ENCODE measurements around the gene EFNB2. TPM values are rescaled to one million over a fixed set of nuclear protein-coding genes. Genes with fewer than 3 reads are reported as not detected.

EFNB2 gene
- total RNA-seq, 1 experiment from 2014 or later: 68.0 TPM

DNA sequence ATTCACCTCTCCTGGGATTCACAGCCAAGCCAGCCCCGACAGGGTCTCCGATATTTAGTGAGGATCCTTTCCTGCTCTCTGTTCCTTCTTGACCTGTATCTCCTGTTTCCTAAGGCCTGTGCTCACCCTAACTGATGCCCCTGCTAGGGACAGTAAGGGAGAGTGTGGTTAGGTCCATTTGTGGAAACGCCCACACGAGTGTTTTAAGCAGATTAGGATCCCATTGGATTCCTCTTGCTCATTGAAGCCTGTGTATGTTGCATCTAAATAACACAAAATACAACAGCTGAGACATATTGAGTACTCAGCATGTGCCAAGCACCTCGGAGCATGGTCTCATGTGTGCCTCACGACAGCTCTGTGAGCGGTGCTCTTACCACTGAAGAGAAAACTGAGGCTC, 64.9 kb downstream of the EFNB2 start:
- DNase-seq: no peak
- H3K27ac Mint-ChIP-seq (ENCODE audit: unreplicated experiment): peak overlapping the region; percentile 54
- Histone ChIP-seq H3K4me3 (ENCODE audit: low read depth, low read length) (no peak overlapping the region), H3K4me1 (peaks cover 62% of the 10 kb centered on the region), H3K27me3 (replicated peaks; ENCODE audit: control insufficient read depth, insufficient read depth, low read length) (no peaks in the 10 kb centered on the region), H3K9me3 (no peaks in the 10 kb centered on the region), H3K36me3 (ENCODE audit: control insufficient read depth, insufficient read depth, low read length) (no peaks in the 10 kb centered on the region)
- H3K27me3 Mint-ChIP-seq (ENCODE audit: insufficient read depth, unreplicated experiment): no peaks in the 10 kb centered on the region
- TF ChIP-seq, protein P1, sequence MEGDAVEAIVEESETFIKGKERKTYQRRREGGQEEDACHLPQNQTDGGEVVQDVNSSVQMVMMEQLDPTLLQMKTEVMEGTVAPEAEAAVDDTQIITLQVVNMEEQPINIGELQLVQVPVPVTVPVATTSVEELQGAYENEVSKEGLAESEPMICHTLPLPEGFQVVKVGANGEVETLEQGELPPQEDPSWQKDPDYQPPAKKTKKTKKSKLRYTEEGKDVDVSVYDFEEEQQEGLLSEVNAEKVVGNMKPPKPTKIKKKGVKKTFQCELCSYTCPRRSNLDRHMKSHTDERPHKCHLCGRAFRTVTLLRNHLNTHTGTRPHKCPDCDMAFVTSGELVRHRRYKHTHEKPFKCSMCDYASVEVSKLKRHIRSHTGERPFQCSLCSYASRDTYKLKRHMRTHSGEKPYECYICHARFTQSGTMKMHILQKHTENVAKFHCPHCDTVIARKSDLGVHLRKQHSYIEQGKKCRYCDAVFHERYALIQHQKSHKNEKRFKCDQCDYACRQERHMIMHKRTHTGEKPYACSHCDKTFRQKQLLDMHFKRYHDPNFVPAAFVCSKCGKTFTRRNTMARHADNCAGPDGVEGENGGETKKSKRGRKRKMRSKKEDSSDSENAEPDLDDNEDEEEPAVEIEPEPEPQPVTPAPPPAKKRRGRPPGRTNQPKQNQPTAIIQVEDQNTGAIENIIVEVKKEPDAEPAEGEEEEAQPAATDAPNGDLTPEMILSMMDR (IDR thresholded peaks at IDR 0.05; ENCODE audit: insufficient read depth in 1 of 2, low read depth in 1 of 2, low read length in 1 of 2, severe bottlenecking in 1 of 2, unreplicated experiment in 1 of 2): no peak
- ChIA-PET POLR2A (no interaction called here), CTCF (interaction anchor here (0.6 kb wide), 1 partner anchor 492 kb away, joined by 3 read pairs; no protein-coding TSS in a partner anchor)
- BruUV-seq (replicated peaks): no TSS peak
- peaks cover 41% of the 10 kb centered on the region for H3K4me1 Mint-ChIP-seq (ENCODE audit: low read depth, unreplicated experiment)
- no peak overlapping the region for H3K4me3 Mint-ChIP-seq (ENCODE audit: unreplicated experiment)
- no peaks in the 10 kb centered on the region for H3K9me3 Mint-ChIP-seq (ENCODE audit: unreplicated experiment)
- intact Hi-C loops (cut with micrococcal nuclease; ENCODE audit: unreplicated experiment): loop anchor here (5.0 kb wide), 2 partner anchors 368 to 652 kb away; no protein-coding TSS in a partner anchor
- H3K36me3 Mint-ChIP-seq (ENCODE audit: insufficient read depth, unreplicated experiment): no peaks in the 10 kb centered on the region

DNA sequence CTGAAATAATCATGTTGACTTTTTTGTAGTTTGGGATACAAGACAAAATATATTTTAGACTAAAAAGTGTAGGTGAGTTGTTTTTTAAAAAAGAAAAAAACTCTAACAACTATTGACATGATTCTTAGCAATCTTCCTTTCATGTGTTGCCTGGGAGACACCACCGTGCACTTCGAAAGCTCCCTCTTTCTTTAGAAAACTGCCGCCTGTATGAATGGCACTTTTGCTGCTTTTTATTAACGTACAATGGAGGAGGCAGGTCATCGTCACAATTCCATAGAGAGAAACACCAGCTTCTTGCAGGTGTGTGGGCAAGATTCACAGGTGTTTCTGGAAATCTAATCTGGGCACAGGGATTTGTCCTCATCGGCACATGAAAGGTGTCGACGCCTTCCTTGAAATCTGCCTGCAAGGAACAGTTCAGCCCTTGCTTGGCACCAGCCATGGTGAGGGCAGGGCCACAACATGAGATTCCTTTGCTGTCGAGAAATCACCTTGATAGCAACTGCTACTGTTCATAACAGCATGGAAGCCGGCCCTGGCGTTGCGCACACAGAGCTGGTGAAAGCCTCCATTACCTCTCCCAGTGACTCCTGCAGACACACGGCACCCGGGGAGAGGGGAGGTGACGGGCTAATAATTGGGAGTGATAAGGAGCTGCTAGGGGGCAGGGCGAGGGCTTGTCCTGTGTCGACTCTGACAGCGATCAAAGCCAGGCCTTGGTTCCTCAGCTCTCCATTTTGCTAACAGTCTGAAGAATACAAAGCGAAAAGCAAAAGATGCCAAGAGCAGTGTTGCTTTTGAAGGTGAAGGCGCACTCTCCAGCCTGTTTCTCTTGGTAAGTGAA, 66.5 kb downstream of the EFNB2 start:
- ChIA-PET CTCF (no interaction called here), POLR2A (interaction anchor here (0.9 kb wide), 1 partner anchor 88 kb away, joined by 3 read pairs; no protein-coding TSS in a partner anchor)
- H3K9me3 ChIP-seq: no peaks in the 10 kb centered on the region
- H3K27ac Mint-ChIP-seq (ENCODE audit: unreplicated experiment): no peak overlapping the region
- intact Hi-C loops (cut with micrococcal nuclease; ENCODE audit: unreplicated experiment): no loop called here
- TF ChIP-seq, protein P1 (IDR thresholded peaks at IDR 0.05; ENCODE audit: insufficient read depth in 1 of 2, low read depth in 1 of 2, low read length in 1 of 2, severe bottlenecking in 1 of 2, unreplicated experiment in 1 of 2): no peak
- no peak overlapping the region for H3K4me3 ChIP-seq (ENCODE audit: low read depth, low read length)
- peaks cover 26% of the 10 kb centered on the region for H3K4me1 Mint-ChIP-seq (ENCODE audit: low read depth, unreplicated experiment)
- H3K36me3 ChIP-seq (ENCODE audit: control insufficient read depth, insufficient read depth, low read length): no peaks in the 10 kb centered on the region
- no peaks in the 10 kb centered on the region for H3K9me3 Mint-ChIP-seq (ENCODE audit: unreplicated experiment)
- BruUV-seq (replicated peaks): no TSS peak
- peaks cover 48% of the 10 kb centered on the region for H3K4me1 ChIP-seq
- H3K4me3 Mint-ChIP-seq (ENCODE audit: unreplicated experiment): no peak overlapping the region
- H3K27me3 ChIP-seq (replicated peaks; ENCODE audit: control insufficient read depth, insufficient read depth, low read length): no peaks in the 10 kb centered on the region
- no peak for DNase-seq
- no peaks in the 10 kb centered on the region for H3K36me3 Mint-ChIP-seq (ENCODE audit: insufficient read depth, unreplicated experiment)
- H3K27me3 Mint-ChIP-seq (ENCODE audit: insufficient read depth, unreplicated experiment): no peaks in the 10 kb centered on the region

DNA sequence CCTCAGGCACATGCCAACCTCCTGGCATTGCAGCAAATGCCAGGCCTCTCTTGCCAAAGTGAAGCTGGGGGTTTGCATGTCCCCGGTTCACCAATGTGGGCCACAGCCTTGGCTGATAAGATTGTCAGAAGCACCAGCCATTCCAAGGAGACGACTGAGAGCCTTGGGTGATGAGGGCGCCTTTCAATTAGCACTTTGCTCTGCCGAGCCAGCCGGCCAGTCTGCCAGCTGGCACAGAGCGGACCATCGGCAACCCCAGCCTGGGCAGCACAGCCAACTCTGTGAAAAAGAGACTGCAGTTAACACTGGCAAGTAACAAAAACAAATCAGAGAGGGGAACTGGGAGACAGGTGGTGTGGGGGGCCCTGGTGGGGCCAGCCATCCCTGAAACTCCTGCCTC, 67.3 kb downstream of the EFNB2 start:
- BruUV-seq (replicated peaks): no TSS peak
- H3K27me3 ChIP-seq (replicated peaks; ENCODE audit: control insufficient read depth, insufficient read depth, low read length): no peaks in the 10 kb centered on the region
- no peaks in the 10 kb centered on the region for H3K9me3 ChIP-seq
- ChIA-PET CTCF (no interaction called here), POLR2A (interaction anchor here (0.9 kb wide), 1 partner anchor 87 kb away, joined by 3 read pairs; no protein-coding TSS in a partner anchor)
- DNase-seq: no peak
- H3K36me3 ChIP-seq (ENCODE audit: control insufficient read depth, insufficient read depth, low read length): no peaks in the 10 kb centered on the region
- TF ChIP-seq, protein P1 (IDR thresholded peaks at IDR 0.05; ENCODE audit: insufficient read depth in 1 of 2, low read depth in 1 of 2, low read length in 1 of 2, severe bottlenecking in 1 of 2, unreplicated experiment in 1 of 2): no peak
- no peak overlapping the region for H3K27ac Mint-ChIP-seq (ENCODE audit: unreplicated experiment)
- intact Hi-C loops (cut with micrococcal nuclease; ENCODE audit: unreplicated experiment): no loop called here
- H3K36me3 Mint-ChIP-seq (ENCODE audit: insufficient read depth, unreplicated experiment): no peaks in the 10 kb centered on the region
- no peaks in the 10 kb centered on the region for H3K9me3 Mint-ChIP-seq (ENCODE audit: unreplicated experiment)
- H3K4me1 Mint-ChIP-seq (ENCODE audit: low read depth, unreplicated experiment): peaks cover 26% of the 10 kb centered on the region
- no peak overlapping the region for H3K4me3 ChIP-seq (ENCODE audit: low read depth, low read length)
- no peaks in the 10 kb centered on the region for H3K27me3 Mint-ChIP-seq (ENCODE audit: insufficient read depth, unreplicated experiment)
- H3K4me1 ChIP-seq: peaks cover 44% of the 10 kb centered on the region
- H3K4me3 Mint-ChIP-seq (ENCODE audit: unreplicated experiment): no peak overlapping the region

Measured in Caco-2 (cell line).